WTC11 (cell line): ENCODE data around the gene GPATCH3. TPM values are rescaled to one million over a fixed set of nuclear protein-coding genes. Genes with fewer than 3 reads are reported as not detected.
A peak's percentile ranks its signal among the peaks of the same experiment; 100 is the strongest.

ENCODE experiments used
- ATAC-seq: fragments of 200-7000 bp; cut with Tn5 transposase; 2 replicates; pipeline ENCODE4 v1.10.0; 2021; ENCODE audit warnings: mild to moderate bottlenecking, moderate library complexity
- CTCF ChIA-PET: fragments of 300-600 bp; sonication (Branson Sonifier 250); formaldehyde crosslinking; loops from one replicate; lab custom pipeline; 2021; ENCODE audit warnings: antibody characterized with exemption; lab: Charles Lee
- POLR2A ChIA-PET: fragments of 350-600 bp; sonication (Branson Sonifier 250); formaldehyde crosslinking; loops from one replicate; lab custom pipeline; 2021; ENCODE audit warnings: antibody characterized with exemption; lab: Charles Lee
- DNase-seq: peaks from one replicate; pipeline ENCODE4 v3.0.0; 2021; ENCODE audit warnings: low spot score
- H3K27ac Mint-ChIP-seq: 2 replicates; pipeline ENCODE4 v1.8.0; 2021; ENCODE audit warnings: mixed read lengths
- H3K27me3 Mint-ChIP-seq: 2 replicates; pipeline ENCODE4 v1.8.0; 2021; ENCODE audit warnings: low read depth, mild to moderate bottlenecking, moderate library complexity, mixed read lengths
- H3K36me3 Mint-ChIP-seq: 2 replicates; pipeline ENCODE4 v1.8.0; 2021; ENCODE audit warnings: mixed read lengths
- H3K4me1 Mint-ChIP-seq: 2 replicates; pipeline ENCODE4 v1.8.0; 2022; ENCODE audit warnings: mixed read lengths
- H3K4me3 Mint-ChIP-seq: 2 replicates; pipeline ENCODE4 v1.8.0; 2021; ENCODE audit warnings: mild to moderate bottlenecking, moderate library complexity, mixed read lengths
- H3K9me3 Mint-ChIP-seq: 2 replicates; pipeline ENCODE4 v1.8.0; 2021; ENCODE audit warnings: mixed read lengths
- CTCF ChIP-seq: fragments of 200-600 bp; IDR thresholded peaks from 2 replicates; pipeline ENCODE4 v1.8.0; 2022; ENCODE audit warnings: antibody characterized with exemption
- E2F4 ChIP-seq: sonication (generic); formaldehyde crosslinking; IDR thresholded peaks from 2 replicates; pipeline ENCODE4 v1.8.1; 2022; ENCODE audit warnings: low read depth, mild to moderate bottlenecking, moderate library complexity, missing genetic modification reagents, borderline replicate concordance
- E2F5 ChIP-seq: sonication (generic); formaldehyde crosslinking; IDR thresholded peaks from 2 replicates; pipeline ENCODE4 v1.8.1; 2022; ENCODE audit warnings: mild to moderate bottlenecking, moderate library complexity, missing genetic modification reagents
- ELF4 ChIP-seq: sonication (generic); formaldehyde crosslinking; IDR thresholded peaks from 2 replicates; pipeline ENCODE4 v1.8.1; 2022; ENCODE audit warnings: low read depth, mild to moderate bottlenecking, moderate library complexity, missing genetic modification reagents
- EMX1 ChIP-seq: fragments of 250-450 bp; sonication (Bioruptor Pico); IDR thresholded peaks from 2 replicates; pipeline ENCODE4 v1.8.0; 2021; ENCODE audit warnings: mild to moderate bottlenecking
- ETV6 ChIP-seq: sonication (generic); formaldehyde crosslinking; IDR thresholded peaks from 2 replicates; pipeline ENCODE4 v1.8.1; 2022; ENCODE audit warnings: mild to moderate bottlenecking, missing genetic modification reagents
- HMGXB4 ChIP-seq: sonication (generic); formaldehyde crosslinking; IDR thresholded peaks from 2 replicates; pipeline ENCODE4 v1.8.1; 2023; ENCODE audit warnings: mild to moderate bottlenecking, moderate library complexity, missing genetic modification reagents
- IRF2 ChIP-seq: sonication (generic); formaldehyde crosslinking; IDR thresholded peaks from 2 replicates; pipeline ENCODE4 v1.8.0; 2022; ENCODE audit warnings: low read depth, missing genetic modification reagents, borderline replicate concordance
- JAZF1 ChIP-seq: fragments of 250-450 bp; sonication (Bioruptor Pico); IDR thresholded peaks from 2 replicates; pipeline ENCODE4 v1.9.0; 2021; ENCODE audit warnings: moderate library complexity, mild to moderate bottlenecking, inconsistent platforms
- MAX ChIP-seq: sonication (generic); formaldehyde crosslinking; IDR thresholded peaks from 2 replicates; pipeline ENCODE4 v1.8.0; 2022; ENCODE audit warnings: mild to moderate bottlenecking, missing genetic modification reagents
- PREB ChIP-seq: sonication (generic); formaldehyde crosslinking; IDR thresholded peaks from 2 replicates; pipeline ENCODE4 v1.8.1; 2022; ENCODE audit warnings: mild to moderate bottlenecking, missing genetic modification reagents, moderate library complexity, borderline replicate concordance
- PRRX2 ChIP-seq: fragments of 250-450 bp; sonication (Bioruptor Pico); IDR thresholded peaks from 2 replicates; pipeline ENCODE4 v1.8.0; 2021; ENCODE audit warnings: mild to moderate bottlenecking
- SMAD4 ChIP-seq: sonication (generic); formaldehyde crosslinking; IDR thresholded peaks from 2 replicates; pipeline ENCODE4 v1.8.0; 2022; ENCODE audit warnings: mild to moderate bottlenecking, missing genetic modification reagents
- USF1 ChIP-seq: sonication (generic); formaldehyde crosslinking; IDR thresholded peaks from 2 replicates; pipeline ENCODE4 v1.8.0; 2022; ENCODE audit warnings: mild to moderate bottlenecking, missing genetic modification reagents
- ZBTB43 ChIP-seq: sonication (generic); formaldehyde crosslinking; IDR thresholded peaks from 2 replicates; pipeline ENCODE4 v1.8.1; 2023; ENCODE audit warnings: mild to moderate bottlenecking, missing genetic modification reagents
- ZNF416 ChIP-seq: fragments of 250-450 bp; sonication (Bioruptor Pico); IDR thresholded peaks from 2 replicates; pipeline ENCODE4 v1.9.0; 2021; ENCODE audit warnings: mild to moderate bottlenecking, inconsistent platforms
- ZNF671 ChIP-seq: fragments of 250-450 bp; sonication (Bioruptor Pico); IDR thresholded peaks from 2 replicates; pipeline ENCODE4 v1.8.0; 2021; ENCODE audit warnings: mild to moderate bottlenecking
- total RNA-seq: library from RNA; stranded (reverse); gene quantifications from 3 replicates; pipeline ENCODE4 v1.2.3, GENCODE V29; 2021

Gene GPATCH3
- total RNA-seq, 1 experiment from 2014 or later = 19.2 TPM

- TF ChIP-seq MAX (CRISPR knock-in tag) (no peak), JAZF1 (CRISPR knock-in tag) (no peak)
These were observed 36.6 kb downstream of the GPATCH3 start (continued) for GRCh38 chr1:26863685-26864077.

GRCh38 chr1:26862781-26863684 is 37.2 kb downstream of the GPATCH3 start, which contains the start of gene SFN:
Gene SFN, plus strand, starts transcription at chr1:26863149. Its CDS starts 64 bp downstream, at chr1:26863213.
- ChIA-PET POLR2A (no interaction called here), CTCF (interaction anchor here (0.7 to 2.6 kb wide), 8 partner anchors 11 to 261 kb away, joined by 3 to 11 read pairs (median 4); no protein-coding TSS in a partner anchor)
- peak within 1 kb of the TSS; percentile 94 for H3K4me3 Mint-ChIP-seq
- TF ChIP-seq ZNF671 (CRISPR knock-in tag) (no peak), EMX1 (no peak), MAX (CRISPR knock-in tag) (peak; percentile 44; the same call in 1 of the 2 replicates), ELF4 (no peak), CTCF (peak; percentile 52), HMGXB4 (CRISPR knock-in tag) (no peak), SMAD4 (CRISPR knock-in tag) (no peak), USF1 (CRISPR knock-in tag) (peak; percentile 54; the same call in 1 of the 2 replicates)
- ATAC-seq (peak; percentile 60), DNase-seq (peak; percentile 89)
- peaks cover 16% of the 10 kb centered on the region for H3K27me3 Mint-ChIP-seq
- peaks cover 42% of the 10 kb centered on the region for H3K4me1 Mint-ChIP-seq
- peak within 1 kb of the TSS; percentile 96 for H3K27ac Mint-ChIP-seq
- H3K9me3 Mint-ChIP-seq = no peaks in the 10 kb centered on the region
- no peaks in the 10 kb centered on the region for H3K36me3 Mint-ChIP-seq

- no peaks in the 10 kb centered on the region for H3K9me3 Mint-ChIP-seq
- TF ChIP-seq PRRX2 (CRISPR knock-in tag) (no peak), IRF2 (CRISPR knock-in tag) (no peak), E2F5 (CRISPR knock-in tag) (no peak), ZNF671 (CRISPR knock-in tag) (no peak), PREB (CRISPR knock-in tag) (no peak), ZBTB43 (no peak), ZNF416 (CRISPR knock-in tag) (no peak), E2F4 (CRISPR knock-in tag) (no peak), ETV6 (no peak)
- peak overlapping the region; percentile 15; the same call in 1 of the 2 replicates for H3K27ac Mint-ChIP-seq
- DNase-seq = no peak
- peaks cover 38% of the 10 kb centered on the region for H3K4me1 Mint-ChIP-seq
- ChIA-PET CTCF (interaction anchor here (0.6 to 2.6 kb wide), 10 partner anchors 13 to 278 kb away, joined by 3 to 11 read pairs (median 4); partner anchors contain the start of gene GPATCH3), POLR2A (no interaction called here)
- no peak overlapping the region for H3K4me3 Mint-ChIP-seq
- no peaks in the 10 kb centered on the region for H3K36me3 Mint-ChIP-seq
- ATAC-seq = no peak
- H3K27me3 Mint-ChIP-seq = peaks cover 16% of the 10 kb centered on the region
These were observed 38.3 kb downstream of the GPATCH3 start for GRCh38 chr1:26861889-26862378.
